Esophagus (tissue), 2 donors: ENCODE measurements around the gene HIVEP3. TPM values are rescaled to one million over a fixed set of nuclear protein-coding genes. Genes with fewer than 3 reads are reported as not detected.

Source experiments
- H3K27ac ChIP-seq, 2 donors: one replicate each; pipeline ENCODE4 v1.5.1; 2013; ENCODE audit warnings: low read depth in 2 of 2, mild to moderate bottlenecking in 2 of 2, inconsistent platforms in 1 of 2, low read length in 1 of 2, moderate library complexity in 1 of 2
- H3K27me3 ChIP-seq, 2 donors: one replicate each; pipeline ENCODE4 v1.6.1; 2013; ENCODE audit warnings: low read length in 2 of 2, control low read depth in 1 of 2, mild to moderate bottlenecking in 1 of 2; ENCODE audit not compliant: insufficient read depth in 2 of 2, control insufficient read depth in 1 of 2
- H3K36me3 ChIP-seq, 2 donors: one replicate each; pipeline ENCODE4 v1.6.1; 2013; ENCODE audit warnings: low read length in 1 of 2; ENCODE audit not compliant: control insufficient read depth in 2 of 2, insufficient read depth in 2 of 2
- H3K4me1 ChIP-seq, 2 donors: one replicate each; pipeline ENCODE4 v1.6.1; 2013; ENCODE audit warnings: low read length in 1 of 2; ENCODE audit not compliant: control insufficient read depth in 2 of 2, insufficient read depth in 2 of 2
- H3K4me3 ChIP-seq, 2 donors: one replicate each; pipeline ENCODE4 v1.5.1; 2013; ENCODE audit warnings: low read length in 2 of 2, mild to moderate bottlenecking in 2 of 2, low read depth in 1 of 2, moderate library complexity in 1 of 2
- H3K9me3 ChIP-seq, 2 donors: one replicate each; pipeline ENCODE4 v1.6.1; 2013; ENCODE audit warnings: mild to moderate bottlenecking in 2 of 2, low read depth in 1 of 2, low read length in 1 of 2, moderate library complexity in 1 of 2; ENCODE audit not compliant: control insufficient read depth in 2 of 2, insufficient read depth in 1 of 2
- WGBS, 2 donors: extraction: QIAGEN DNeasy Blood & Tissue Kit; methylation state at CpG; one replicate each; pipeline ENCODE4 v1.1.7; 2013; 5-methylcytosine and 5-hydroxymethylcytosine counted together
- polyA plus RNA-seq, 2 donors: library from polyadenylated mRNA; stranded (reverse); fragments of 200-250 nt; gene quantifications; one replicate each; pipeline ENCODE4 v1.2.3, GENCODE V29; 2013
- donor health status: healthy with polysubstance abuse.
- donor health status: Bipolar disorder and iron deficiency.

The HIVEP3 gene
- polyA plus RNA-seq, 2 donors: 2.7 to 10.0 TPM

DNA sequence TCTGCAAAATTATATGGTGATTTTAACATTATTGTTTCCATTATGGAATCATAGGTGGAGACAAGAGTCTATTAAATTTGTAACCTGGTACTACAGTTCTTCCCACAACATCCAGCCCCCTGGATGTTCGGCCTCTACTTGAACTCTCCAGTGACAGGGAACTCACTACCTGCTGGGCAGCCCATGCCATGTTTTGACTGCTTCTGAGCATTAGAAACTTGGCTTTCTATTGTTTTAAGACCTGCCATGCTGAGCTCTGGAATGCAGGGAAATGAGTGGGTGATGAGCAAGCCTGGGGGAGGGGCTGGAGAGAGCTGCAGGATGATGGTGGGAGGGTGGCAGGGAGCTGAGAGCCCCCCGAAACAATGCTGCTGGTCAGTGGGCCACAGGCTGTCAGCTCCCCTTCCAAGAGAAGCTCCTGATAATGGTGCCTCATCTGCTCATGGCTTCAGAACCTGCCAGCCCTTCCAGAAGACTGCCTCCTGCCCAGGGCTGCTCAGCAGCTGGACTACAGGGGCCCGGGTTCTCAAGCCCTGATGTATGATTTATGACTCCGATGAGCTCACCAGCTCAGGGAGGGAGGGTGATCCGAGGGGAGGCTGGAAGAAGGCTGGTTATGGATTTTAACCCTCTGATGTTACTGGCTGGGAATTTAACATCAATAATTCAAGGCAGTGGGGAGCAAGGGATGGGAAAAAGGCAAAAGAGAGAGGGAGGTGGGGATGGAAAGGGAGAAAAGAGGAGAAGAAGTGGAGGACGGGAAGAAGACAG, 205.0 kb downstream of the HIVEP3 start:
- 57 to 62% methylated on average over 6 of the region's 6 CpGs for WGBS, 2 donors
- Histone ChIP-seq H3K4me1 (peaks cover 0 to 7% of the 10 kb centered on the region in 2 donors), H3K9me3 (no peaks in the 10 kb centered on the region), H3K36me3 (no peaks in the 10 kb centered on the region), H3K4me3 (no peak overlapping the region), H3K27ac (no peak overlapping the region), H3K27me3 (no peaks in the 10 kb centered on the region)

DNA sequence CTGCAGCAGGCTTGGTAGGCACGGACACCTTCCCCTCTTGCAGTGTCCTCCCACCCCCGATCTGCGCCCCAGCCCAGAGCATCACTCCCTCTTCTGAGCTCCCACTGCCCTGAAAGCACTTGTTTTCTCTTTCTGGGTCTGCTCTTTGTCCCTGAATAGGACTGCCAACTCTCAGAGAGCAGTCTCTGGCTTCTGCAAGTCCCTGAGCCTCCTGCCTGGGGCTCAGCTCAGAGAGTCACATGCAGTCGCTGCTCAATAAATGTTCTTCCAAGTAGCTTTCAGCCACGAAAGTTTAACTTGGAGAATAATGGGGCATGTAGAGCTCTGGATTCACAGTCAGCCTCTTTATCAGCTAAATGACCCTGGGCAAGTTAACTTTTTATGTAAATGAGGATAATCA, 205.6 kb downstream of the HIVEP3 start:
- no peak overlapping the region for H3K27ac ChIP-seq
- peaks cover 0 to 7% of the 10 kb centered on the region in 2 donors for H3K4me1 ChIP-seq
- no peaks in the 10 kb centered on the region for H3K27me3 ChIP-seq
- no peak overlapping the region for H3K4me3 ChIP-seq
- H3K36me3 ChIP-seq: no peaks in the 10 kb centered on the region
- no peaks in the 10 kb centered on the region for H3K9me3 ChIP-seq
- 86 to 89% methylated on average over 5 of the region's 5 CpGs for WGBS, 2 donors

DNA sequence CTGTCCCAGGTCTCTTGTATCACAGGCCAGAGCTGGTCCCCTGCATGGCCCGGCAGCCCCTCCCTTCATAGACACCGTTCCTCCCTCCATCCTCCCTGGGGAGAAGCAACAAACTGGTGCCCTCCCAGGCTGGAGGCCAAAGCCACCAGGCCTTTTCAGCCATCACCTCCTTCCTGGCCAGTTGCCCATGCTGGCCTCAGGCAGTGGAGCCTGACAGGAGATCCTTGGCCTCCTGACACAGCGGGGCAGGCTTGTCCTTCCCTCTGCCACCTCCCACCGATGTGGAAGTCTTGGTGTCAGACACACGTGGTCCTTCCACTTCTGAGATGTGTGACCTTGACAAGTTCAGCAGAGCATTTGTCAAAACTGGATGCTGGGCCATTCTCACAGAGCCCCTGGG, 206.0 kb downstream of the HIVEP3 start:
- WGBS, 2 donors: 58 to 67% methylated on average over 5 of the region's 5 CpGs
- no peaks in the 10 kb centered on the region for H3K36me3 ChIP-seq
- no peak overlapping the region for H3K27ac ChIP-seq
- no peak overlapping the region for H3K4me3 ChIP-seq
- peaks cover 0 to 7% of the 10 kb centered on the region in 2 donors for H3K4me1 ChIP-seq
- H3K9me3 ChIP-seq: no peaks in the 10 kb centered on the region
- no peaks in the 10 kb centered on the region for H3K27me3 ChIP-seq

DNA sequence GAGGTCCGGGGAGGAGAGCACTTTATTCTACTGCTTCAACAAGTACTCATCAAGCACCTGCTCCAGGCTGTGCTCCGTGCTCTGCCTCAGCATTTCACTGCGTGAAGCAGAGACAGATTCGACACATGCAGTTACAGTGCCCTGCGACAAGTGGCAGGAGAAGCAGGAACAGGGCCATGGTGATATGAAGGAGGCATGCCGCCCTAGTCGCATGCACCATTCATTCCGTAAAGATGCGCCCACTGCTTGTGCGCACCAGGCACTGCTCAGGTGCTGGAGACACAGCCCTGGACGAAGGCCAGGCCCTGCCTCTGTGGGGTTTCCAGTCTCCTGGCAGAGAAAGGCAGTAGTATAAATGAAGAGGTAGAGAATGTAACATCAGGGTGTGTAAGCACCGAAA, 206.6 kb downstream of the HIVEP3 start:
- peaks cover 0 to 7% of the 10 kb centered on the region in 2 donors for H3K4me1 ChIP-seq
- no peaks in the 10 kb centered on the region for H3K9me3 ChIP-seq
- no peaks in the 10 kb centered on the region for H3K36me3 ChIP-seq
- 94 to 95% methylated on average over 12 of the region's 12 CpGs for WGBS, 2 donors
- H3K27ac ChIP-seq: no peak overlapping the region
- H3K27me3 ChIP-seq: no peaks in the 10 kb centered on the region
- H3K4me3 ChIP-seq: no peak overlapping the region

DNA sequence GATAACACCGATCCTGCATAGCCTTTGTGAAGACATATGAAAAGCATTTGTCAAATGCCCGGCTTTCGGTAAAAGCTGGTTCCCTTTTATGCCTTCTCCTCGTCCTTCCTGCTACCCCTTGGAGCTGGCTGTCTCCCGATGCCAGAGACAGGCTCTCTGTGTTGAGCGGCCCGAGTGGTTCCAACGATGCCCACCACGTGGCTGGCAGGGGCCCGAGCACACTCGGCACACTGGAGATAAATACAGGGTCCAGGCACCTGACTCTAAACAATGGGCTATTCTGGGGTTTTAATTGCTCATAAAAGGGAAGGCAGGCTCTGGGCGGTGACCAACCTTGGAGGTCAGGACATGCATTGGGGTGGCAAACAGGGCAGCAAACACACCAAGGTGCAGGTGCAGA, 207.1 kb downstream of the HIVEP3 start:
- Histone ChIP-seq H3K4me3 (no peak overlapping the region), H3K9me3 (no peaks in the 10 kb centered on the region), H3K4me1 (peaks cover 0 to 4% of the 10 kb centered on the region in 2 donors), H3K27ac (no peak overlapping the region), H3K36me3 (no peaks in the 10 kb centered on the region), H3K27me3 (no peaks in the 10 kb centered on the region)
- WGBS, 2 donors: 89 to 93% methylated on average over 12 of the region's 12 CpGs

DNA sequence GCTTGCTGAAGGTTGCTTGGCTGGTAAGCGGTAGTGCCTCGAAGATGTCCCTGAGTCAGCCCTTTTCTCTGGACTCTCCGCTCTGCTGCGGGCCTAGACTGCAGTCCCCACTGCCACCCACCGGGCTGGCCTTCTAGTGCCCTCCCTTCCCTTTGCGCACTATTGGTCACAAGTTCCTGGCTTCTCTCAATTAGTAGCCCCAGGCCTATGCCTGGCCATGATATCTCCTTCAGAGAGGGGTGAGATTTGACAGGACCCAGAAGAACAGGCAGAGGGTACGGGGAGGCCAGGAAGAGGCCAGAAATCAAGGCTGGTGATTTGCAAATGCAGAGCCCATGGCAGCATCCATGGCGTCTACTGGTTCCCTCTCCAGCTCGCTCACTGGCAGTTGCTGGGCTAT, 207.7 kb downstream of the HIVEP3 start:
- Histone ChIP-seq H3K4me3 (no peak overlapping the region), H3K4me1 (peaks cover 0 to under 1% of the 10 kb centered on the region in 2 donors), H3K36me3 (no peaks in the 10 kb centered on the region), H3K27ac (no peak overlapping the region), H3K27me3 (no peaks in the 10 kb centered on the region), H3K9me3 (no peaks in the 10 kb centered on the region)
- 95 to 96% methylated on average over 9 of the region's 9 CpGs for WGBS, 2 donors

DNA sequence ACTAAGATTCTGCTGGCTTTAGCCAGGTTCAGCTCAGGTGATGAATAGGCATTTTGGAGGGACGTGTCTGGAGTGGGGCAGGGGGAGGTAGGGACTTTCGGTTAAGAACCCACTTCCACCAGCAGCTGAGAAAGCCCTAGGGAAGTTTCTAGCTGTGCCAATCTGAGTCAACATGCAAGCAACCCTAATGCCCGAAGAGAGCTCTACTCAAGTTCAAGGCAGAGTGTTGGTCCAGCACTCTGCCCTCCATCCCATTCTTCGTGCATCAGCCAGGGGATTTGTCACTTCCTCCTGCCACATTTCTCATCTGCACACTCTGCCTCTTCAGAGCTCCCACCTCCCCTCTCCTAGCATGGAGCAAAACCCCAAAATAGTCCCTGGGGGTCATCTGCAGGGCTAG, 208.8 kb downstream of the HIVEP3 start:
- Histone ChIP-seq H3K9me3 (no peaks in the 10 kb centered on the region), H3K27ac (no peak overlapping the region), H3K36me3 (no peaks in the 10 kb centered on the region), H3K4me1 (no peaks in the 10 kb centered on the region), H3K27me3 (no peaks in the 10 kb centered on the region), H3K4me3 (no peak overlapping the region)
- 86% methylated on average over 4 of the region's 4 CpGs for WGBS, 2 donors

DNA sequence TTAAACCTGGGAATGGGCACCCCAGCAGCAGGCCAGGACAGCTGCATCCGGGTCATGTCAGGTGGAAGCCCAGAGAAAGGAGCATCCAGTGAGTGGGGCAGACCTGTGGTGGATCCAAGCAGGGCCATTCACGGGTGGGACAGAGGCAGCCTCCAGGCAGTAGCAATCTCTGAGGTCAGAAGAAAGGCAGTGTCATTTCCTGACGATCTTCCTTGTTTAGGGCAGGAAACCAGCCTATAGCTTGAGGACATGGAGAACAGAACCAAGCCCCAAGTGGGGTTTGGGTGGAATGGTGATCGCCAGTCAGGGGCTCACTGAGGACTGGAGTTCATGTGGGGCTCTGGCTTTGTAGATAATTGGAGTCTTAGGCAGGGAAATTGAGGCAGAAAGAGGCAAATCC, 209.4 kb downstream of the HIVEP3 start:
- no peak overlapping the region for H3K27ac ChIP-seq
- 81 to 88% methylated on average over 4 of the region's 4 CpGs for WGBS, 2 donors
- no peak overlapping the region for H3K4me3 ChIP-seq
- H3K36me3 ChIP-seq: no peaks in the 10 kb centered on the region
- H3K9me3 ChIP-seq: no peaks in the 10 kb centered on the region
- no peaks in the 10 kb centered on the region for H3K27me3 ChIP-seq
- no peaks in the 10 kb centered on the region for H3K4me1 ChIP-seq

DNA sequence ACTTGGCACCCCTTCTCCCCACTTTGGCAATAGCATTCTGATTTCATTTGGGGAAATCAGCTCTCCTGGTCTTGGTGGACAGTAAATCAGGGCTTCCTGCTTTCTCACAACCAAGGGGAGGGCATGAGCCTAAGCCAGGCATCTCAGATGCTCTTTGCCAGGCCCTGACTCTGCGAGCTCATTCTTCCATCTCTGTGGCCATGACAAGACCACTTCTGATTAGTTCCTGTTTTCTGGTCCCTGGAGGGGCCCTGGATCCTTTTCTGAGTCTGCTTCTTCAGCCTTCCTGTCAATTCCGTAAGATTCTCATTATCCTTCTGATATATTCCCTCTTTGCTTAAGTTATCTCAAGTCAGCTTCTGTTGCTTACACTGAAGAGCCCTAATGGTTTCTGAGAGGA, 210.4 kb downstream of the HIVEP3 start:
- Histone ChIP-seq H3K36me3 (no peaks in the 10 kb centered on the region), H3K27ac (no peak overlapping the region), H3K27me3 (no peaks in the 10 kb centered on the region), H3K4me3 (no peak overlapping the region), H3K9me3 (no peaks in the 10 kb centered on the region), H3K4me1 (no peaks in the 10 kb centered on the region)
- whole genome bisulfite sequencing, 2 donors: 85 to 95% methylated on average over 2 of the region's 2 CpGs

DNA sequence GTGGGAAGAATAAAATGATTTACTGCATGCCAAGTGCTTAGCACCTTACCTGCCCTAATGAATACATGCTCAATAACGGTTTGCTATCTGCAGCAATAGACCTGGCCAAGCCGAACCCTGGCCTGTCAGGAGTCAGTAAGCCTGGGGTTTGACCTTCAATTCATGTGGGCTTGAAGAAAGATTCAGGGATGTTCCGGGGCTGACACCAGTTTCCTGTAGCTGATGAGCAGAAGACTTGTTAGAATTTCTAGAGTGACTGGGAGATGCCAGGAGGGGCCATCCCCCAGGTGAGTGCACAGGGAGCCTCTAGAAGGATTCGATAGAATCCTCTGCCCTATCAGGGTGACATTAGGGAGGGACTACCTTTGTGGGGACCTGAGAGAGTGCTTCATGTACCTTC, 210.9 kb downstream of the HIVEP3 start:
- no peak overlapping the region for H3K4me3 ChIP-seq
- no peaks in the 10 kb centered on the region for H3K36me3 ChIP-seq
- WGBS, 2 donors: 87 to 92% methylated on average over 4 of the region's 4 CpGs
- H3K4me1 ChIP-seq: no peaks in the 10 kb centered on the region
- H3K27ac ChIP-seq: no peak overlapping the region
- H3K9me3 ChIP-seq: no peaks in the 10 kb centered on the region
- no peaks in the 10 kb centered on the region for H3K27me3 ChIP-seq
